ENCODE data around the gene SCARB1.

Gene SCARB1

GRCh38 chr12:124821252-124822200, 42.1 kb downstream of the SCARB1 start:
- DNase-seq (ENCODE audit: low read depth): peak; percentile 35

GRCh38 chr12:124820199-124820598, 43.5 kb downstream of the SCARB1 start:
- DNase-seq (ENCODE audit: low read depth): no peak

DNA sequence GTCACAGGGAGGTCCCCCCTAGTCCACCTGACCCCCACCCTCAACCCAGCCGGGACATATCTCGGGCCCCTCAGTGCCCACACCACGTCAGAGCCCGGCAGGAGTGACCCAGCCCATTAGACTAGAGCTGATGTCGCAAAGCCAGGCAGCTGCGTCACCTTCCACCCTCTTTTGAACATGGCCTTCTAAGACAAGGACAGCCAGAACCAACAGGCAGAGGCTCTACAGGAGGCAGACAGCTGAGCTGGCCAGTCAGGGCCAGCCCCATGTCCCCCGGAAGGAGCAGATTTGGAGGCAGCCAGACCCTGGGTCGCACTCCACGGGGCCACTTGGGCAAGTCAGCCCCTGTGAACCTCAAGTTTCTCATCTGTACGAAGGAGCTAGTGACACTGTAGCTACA, 44.1 kb downstream of the SCARB1 start:
- DNase-seq (ENCODE audit: low read depth): no peak

DNA sequence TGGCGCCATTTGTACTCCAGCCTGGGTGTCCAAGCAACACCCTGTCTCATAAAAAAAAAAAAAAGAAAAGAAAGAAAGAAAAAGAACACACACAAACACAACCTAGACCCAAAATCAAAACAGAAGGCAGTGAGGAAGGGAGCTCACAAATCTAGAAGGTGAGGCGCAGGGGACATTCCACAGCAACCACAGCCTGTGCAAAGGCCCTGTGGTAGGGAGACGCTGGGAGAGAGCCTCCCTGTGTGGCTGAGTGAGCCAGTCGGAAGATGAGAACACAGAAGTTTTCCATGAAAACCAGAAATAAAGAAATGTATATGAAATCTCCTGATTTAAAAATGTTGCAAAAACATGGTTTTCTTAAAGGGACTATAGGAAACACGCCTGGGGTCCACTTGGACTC, 44.6 kb downstream of the SCARB1 start:
- DNase-seq (ENCODE audit: low read depth): no peak

DNA sequence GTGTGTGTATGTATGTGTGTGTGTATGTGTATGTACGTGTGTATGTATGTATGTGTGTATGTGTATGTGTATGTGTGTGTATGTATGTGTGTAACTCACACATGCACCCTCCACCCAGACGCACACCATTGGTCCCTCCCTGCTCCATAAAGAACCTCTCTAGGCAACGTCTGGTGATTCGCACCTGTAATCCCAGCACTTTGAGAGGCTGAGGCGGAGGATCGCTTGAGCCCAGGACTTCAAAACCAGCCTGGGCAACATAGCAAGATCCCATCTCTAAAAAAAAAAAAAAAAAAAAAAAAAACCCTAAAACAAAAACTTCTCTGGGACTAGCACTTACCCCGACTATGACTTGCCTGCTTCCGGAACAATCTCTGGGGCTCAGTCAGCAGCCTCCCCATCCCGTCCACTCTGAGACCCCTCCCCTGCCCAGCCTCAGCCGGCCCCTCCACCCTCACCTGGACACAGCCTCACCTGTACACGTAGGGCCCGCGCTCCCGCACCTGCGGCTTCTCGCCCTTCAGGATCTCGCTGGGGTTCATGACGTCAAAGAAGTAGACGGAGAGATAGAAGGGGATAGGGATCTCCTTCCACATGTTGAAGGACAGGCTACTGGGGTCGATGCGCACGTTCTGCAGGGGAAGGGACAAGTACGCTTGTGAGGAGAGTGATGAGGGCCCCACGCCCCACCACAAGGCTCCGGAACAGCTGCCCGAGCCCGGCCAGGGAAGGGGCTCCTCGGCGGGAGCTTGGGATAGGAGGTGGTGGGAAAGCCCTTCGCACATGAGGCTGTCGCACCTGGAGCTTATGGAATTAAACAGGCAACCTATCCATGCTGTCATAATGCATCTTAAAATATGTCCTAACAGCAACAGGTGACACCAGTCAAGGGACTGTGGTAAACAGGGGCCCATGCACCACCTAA, 46.3 kb downstream of the SCARB1 start:
- no peak for DNase-seq (ENCODE audit: low read depth)

DNA sequence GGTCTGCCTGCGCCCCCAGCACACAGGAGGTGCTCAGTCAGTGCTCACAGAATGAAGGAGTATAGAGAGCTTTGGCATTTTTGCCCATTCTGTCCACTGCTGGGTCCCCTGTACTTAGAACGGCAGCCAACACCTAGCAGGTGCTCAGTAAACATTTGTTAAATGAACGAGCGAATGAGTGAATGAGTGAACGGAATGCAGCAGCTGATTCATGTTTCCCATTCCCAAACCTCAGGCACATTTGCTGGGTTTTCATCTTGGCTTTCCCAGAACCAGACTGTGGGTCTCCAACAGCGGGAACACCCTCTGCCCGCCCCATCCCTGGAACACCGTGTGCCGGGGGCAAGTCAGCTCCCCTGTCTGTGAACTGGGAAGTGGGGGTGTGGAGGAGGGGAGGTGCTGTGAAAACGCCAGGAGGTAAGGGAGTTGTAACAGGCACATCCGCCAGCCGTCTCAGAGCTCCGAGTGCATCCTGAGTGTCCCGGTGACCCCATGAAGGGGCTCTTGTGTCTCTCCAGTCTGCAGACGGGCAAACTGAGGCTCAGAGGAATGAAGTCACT, 47.3 kb downstream of the SCARB1 start:
- no peak for DNase-seq (ENCODE audit: low read depth)

- DNase-seq (ENCODE audit: low read depth): no peak
These were observed 48.7 kb downstream of the SCARB1 start for GRCh38 chr12:124814741-124815613.

DNA sequence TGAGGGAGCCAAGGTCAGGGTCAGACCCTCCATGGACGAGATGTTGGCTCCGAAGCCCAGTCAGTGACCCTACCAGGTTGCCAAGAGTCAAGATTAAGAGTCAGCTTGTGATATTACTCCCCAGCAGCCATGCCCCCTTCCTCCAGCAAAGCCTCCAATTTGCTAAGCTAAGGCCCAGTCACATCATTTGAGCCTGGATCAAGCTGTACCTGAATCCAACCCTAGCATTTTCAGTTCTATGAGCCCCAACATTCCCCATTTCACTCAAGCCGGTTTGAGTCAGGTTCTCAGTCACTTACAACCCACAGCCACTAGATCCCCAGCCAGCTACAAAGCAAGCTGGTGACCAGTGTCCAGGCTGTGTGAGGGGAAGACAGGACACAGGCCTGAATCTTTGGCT, 49.9 kb downstream of the SCARB1 start:
- DNase-seq (ENCODE audit: low read depth): no peak

DNA sequence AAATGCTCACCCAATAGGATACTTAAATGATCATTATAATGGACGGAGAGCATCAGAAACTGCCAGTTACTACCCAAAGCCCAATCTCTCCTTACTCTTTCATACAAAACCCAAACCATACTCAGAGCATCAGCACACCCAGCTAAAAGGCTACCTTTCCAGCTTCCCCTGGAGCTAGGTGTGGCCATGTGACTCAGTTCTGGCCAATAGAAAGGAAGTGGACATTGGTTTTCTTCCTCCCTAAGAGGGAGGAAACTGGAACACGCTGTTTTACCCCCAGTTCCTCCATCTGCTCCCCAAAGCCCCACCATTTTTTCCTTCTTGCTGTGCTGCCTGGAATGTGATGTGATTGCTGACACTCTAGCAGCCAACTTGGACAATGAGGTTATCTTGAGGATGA, 50.7 kb downstream of the SCARB1 start:
- DNase-seq (ENCODE audit: low read depth): no peak

DNA sequence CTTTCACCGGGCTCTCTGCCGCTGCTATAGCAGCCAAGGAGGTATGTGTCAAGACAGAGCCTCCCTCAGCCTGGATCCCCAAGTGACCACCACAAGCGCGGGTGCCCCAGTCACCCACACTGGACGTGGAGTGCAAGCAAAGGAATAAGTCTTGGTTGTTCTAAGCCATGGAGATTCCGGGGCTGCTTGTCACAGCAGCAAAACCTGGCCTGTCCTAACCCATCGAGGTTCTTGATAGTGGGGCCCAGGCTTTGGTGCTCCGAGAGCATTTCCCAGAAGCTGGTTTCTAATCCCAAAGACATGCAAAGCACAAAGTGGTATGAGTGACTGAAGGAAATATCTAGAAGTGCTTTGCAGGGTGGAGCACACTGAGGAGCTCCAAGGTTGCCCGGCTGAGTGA, 51.3 kb downstream of the SCARB1 start:
- DNase-seq (ENCODE audit: low read depth): no peak

GRCh38 chr12:124811633-124812032, 52.0 kb downstream of the SCARB1 start:
- no peak for DNase-seq (ENCODE audit: low read depth)

GRCh38 chr12:124809878-124810277, 53.8 kb downstream of the SCARB1 start:
- no peak for DNase-seq (ENCODE audit: low read depth)

DNA sequence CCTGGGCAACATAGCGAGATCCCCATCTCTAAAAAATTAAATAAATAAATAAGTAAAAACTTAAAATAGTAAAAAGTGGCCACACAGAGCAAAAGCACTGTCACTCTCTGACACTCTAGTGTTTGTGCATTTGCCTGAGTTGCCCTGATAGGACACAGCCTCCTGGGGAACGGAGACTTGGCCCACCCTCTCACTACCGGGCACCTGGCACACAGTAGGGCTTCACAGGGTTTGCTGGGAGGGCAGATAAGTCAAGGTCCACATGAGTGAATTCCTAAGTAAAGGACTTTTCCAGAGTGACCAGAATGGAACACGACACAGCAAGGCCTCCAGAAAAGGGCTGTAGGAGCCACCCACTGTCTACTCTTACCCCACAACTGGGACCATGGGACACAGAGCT, 54.3 kb downstream of the SCARB1 start:
- no peak for DNase-seq (ENCODE audit: low read depth)

DNA sequence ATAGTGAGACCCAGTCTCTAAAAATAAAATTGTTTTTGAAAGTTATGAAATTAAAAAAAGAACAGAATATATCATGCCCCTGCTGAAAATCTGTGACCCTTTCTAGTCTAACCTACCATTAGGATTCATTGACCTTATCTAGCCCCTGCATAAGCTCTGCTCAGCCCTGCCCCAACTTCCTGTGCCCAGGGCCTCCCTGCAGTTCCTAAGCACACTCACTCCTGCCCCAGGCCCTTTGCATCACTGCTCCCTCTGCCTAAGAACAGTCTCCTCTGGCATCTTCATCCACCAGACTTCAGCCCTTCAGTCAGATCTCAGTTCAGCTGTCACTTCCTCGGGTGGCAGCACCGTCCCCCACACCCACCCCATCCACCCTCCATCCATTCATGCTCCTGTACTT, 55.4 kb downstream of the SCARB1 start:
- DNase-seq (ENCODE audit: low read depth): no peak

DNA sequence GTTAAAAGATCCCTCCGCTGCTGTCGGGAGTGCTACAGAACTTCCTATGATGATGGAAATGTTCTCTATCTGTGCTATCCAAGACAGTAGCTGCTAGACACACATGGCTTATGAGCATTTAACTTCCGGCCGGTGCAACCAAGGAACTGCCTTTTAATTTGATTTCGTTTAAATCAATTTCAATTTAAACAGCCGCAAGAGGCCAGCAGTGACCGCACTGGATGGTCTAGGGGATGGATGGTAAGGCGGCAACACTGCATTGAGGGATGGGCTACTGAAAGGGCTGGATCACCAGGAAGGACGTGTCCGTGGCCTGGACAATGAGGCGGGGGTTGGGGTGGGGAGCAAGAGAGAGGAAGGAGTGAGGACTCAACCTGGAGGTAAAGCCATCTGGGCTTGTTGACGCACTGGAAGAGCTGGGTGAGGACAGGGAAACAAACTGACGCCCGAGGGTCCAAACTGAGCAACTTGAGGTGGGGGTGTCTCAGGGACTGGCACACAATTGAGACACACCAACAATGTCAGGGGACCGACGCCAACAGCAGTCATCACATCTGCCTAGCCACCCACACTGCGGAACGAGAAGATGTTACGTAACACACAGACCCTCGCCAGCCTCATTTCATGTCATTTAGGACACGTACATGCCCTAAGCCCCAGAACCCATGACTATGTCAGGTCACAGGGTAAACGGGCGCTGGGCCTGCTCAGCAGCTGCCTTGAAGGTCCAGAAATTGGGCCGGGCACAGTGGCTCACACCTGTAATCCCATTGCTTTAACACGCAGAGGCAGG, 57.6 kb downstream of the SCARB1 start:
- no peak for DNase-seq (ENCODE audit: low read depth)

- DNase-seq (ENCODE audit: low read depth): no peak
These were observed 58.6 kb downstream of the SCARB1 start for GRCh38 chr12:124805050-124805449.

DNA sequence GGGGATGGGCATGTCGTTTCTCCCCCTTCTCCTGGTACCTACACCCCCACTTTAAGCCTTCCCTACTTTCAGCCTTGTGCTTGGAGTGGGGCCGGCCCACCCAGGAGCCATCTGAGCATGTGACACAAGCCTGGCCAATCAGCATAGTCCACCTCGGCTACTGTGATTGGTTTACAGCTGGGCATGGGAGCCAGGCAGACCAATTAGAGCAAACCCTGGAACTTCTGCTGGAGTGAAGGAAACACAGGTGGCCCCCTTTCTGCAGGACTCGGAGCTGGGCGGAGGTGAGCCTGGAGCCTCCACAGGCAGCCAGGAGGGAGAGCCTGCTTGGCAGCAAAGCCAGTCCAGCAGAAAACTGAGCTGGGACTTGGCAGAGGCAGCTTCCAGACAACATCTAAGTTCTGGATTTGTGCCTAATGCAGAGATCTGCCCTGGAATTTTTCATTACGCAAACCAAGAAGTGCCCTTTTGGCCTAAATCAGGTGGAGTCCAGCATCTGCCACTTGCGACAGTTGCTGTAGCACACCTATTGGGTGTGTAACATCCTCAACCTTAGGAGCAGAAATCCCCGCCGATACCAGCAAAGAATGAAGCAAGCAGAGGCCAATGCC, 59.5 kb downstream of the SCARB1 start:
- DNase-seq (ENCODE audit: low read depth): peak; percentile 57

DNA sequence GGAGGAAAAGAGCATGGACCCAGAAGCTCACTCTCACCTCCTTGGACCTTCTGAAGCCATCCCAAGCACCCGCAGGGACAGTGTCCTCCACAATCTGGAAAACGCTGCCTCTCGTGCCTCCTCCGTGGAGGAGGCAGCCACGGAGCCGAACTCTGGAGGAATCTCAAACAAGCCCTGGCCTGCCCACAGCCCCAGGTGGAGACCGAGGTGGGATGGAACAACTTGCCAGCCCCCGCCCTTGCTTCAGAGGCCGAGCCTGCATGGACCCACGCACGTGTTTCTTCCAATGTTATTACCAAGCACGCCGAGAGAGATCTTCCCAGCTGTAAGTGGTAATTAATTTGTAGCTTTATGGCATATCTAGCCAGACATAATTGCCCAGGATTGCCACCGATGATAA, 61.3 kb downstream of the SCARB1 start:
- DNase-seq (ENCODE audit: low read depth): no peak

GRCh38 chr12:124800506-124800905, 63.2 kb downstream of the SCARB1 start:
- DNase-seq (ENCODE audit: low read depth): no peak

GRCh38 chr12:124797321-124797720, 66.3 kb downstream of the SCARB1 start:
- no peak for DNase-seq (ENCODE audit: low read depth)
